ENCODE results near the gene SAMD1. TPM values are rescaled to one million over a fixed set of nuclear protein-coding genes. Genes with fewer than 3 reads are reported as not detected.

SAMD1 gene
- total RNA-seq, 2 experiments from 2014 or later, result 63.4 to 64.6 TPM

- DNase-seq, result no peak
- ChIA-PET CTCF (interaction anchor here (0.7 to 1.4 kb wide), 4 partner anchors 9 to 299 kb away, joined by 3 to 4 read pairs (median 4); partner anchors contain the start of gene ASF1B), POLR2A (interaction anchor here (2.8 kb wide), 1 partner anchor 54 kb away, joined by 17 read pairs; the partner anchor contains the start of gene ASF1B)
- Mint-ChIP-seq H3K27ac (no peak overlapping the region), H3K4me1 (peaks cover 20% of the 10 kb centered on the region), H3K9me3 (no peaks in the 10 kb centered on the region), H3K27me3 (no peaks in the 10 kb centered on the region), H3K4me3 (peak overlapping the region; percentile 95), H3K36me3 (ENCODE audit: low read depth) (no peaks in the 10 kb centered on the region)
Observed at GRCh38 chr19:14082675-14082960, 7.9 kb downstream of the SAMD1 start.

GRCh38 chr19:14081797-14082674 is 8.5 kb downstream of the SAMD1 start:
- peak; percentile 37 for DNase-seq
- CTCF ChIA-PET, result interaction anchor here (0.5 to 1.5 kb wide), 9 partner anchors 8 to 299 kb away, joined by 3 to 6 read pairs (median 4); partner anchors contain the start of genes ASF1B and MISP3
- no peaks in the 10 kb centered on the region for H3K36me3 Mint-ChIP-seq (ENCODE audit: low read depth)
- POLR2A ChIA-PET, result interaction anchor here (0.7 to 3.0 kb wide), 9 partner anchors 9 to 436 kb away, joined by 3 to 18 read pairs (median 5); partner anchors contain the start of genes ASF1B and PRKACA
- H3K4me3 Mint-ChIP-seq, result peak overlapping the region; percentile 95
- no peaks in the 10 kb centered on the region for H3K27me3 Mint-ChIP-seq
- H3K4me1 Mint-ChIP-seq, result peaks cover 20% of the 10 kb centered on the region
- no peaks in the 10 kb centered on the region for H3K9me3 Mint-ChIP-seq
- H3K27ac Mint-ChIP-seq, result peak overlapping the region; percentile 91

- Mint-ChIP-seq H3K27me3 (no peaks in the 10 kb centered on the region), H3K4me1 (peaks cover 20% of the 10 kb centered on the region), H3K4me3 (peak overlapping the region; percentile 95), H3K27ac (peak overlapping the region; percentile 91), H3K36me3 (ENCODE audit: low read depth) (no peaks in the 10 kb centered on the region), H3K9me3 (no peaks in the 10 kb centered on the region)
- ChIA-PET POLR2A (interaction anchor here (0.7 to 3.0 kb wide), 13 partner anchors 10 to 436 kb away, joined by 3 to 18 read pairs (median 4); partner anchors contain the start of genes ASF1B and PRKACA), CTCF (interaction anchor here (0.7 to 1.5 kb wide), 6 partner anchors 8 to 199 kb away, joined by 3 to 6 read pairs (median 3); partner anchors contain the start of genes ASF1B and MISP3)
- DNase-seq, result peak; percentile 99
Observed at GRCh38 chr19:14080887-14081796, 9.4 kb downstream of the SAMD1 start.

- Mint-ChIP-seq H3K36me3 (ENCODE audit: low read depth) (no peaks in the 10 kb centered on the region), H3K27ac (no peak overlapping the region), H3K9me3 (no peaks in the 10 kb centered on the region), H3K4me1 (peaks cover 38% of the 10 kb centered on the region), H3K27me3 (no peaks in the 10 kb centered on the region), H3K4me3 (no peak overlapping the region)
- ChIA-PET CTCF (interaction anchor here (0.6 to 2.7 kb wide), 8 partner anchors 19 to 641 kb away, joined by 3 to 8 read pairs (median 6); partner anchors contain the start of genes ASF1B, BRME1, CC2D1A and DCAF15), POLR2A (interaction anchor here (1.0 to 1.5 kb wide), 3 partner anchors 40 to 75 kb away, joined by 3 to 10 read pairs (median 3); partner anchors contain the start of gene ASF1B)
- DNase-seq, result no peak
Observed at GRCh38 chr19:14078411-14078810, 12.1 kb downstream of the SAMD1 start.

GRCh38 chr19:14073925-14074838 is 16.4 kb downstream of the SAMD1 start:
- CTCF ChIA-PET, result interaction anchor here (0.6 to 6.6 kb wide), 14 partner anchors 8 to 198 kb away, joined by 3 to 86 read pairs (median 4); partner anchors contain the start of genes ASF1B, IL27RA and NANOS3
- H3K4me1 Mint-ChIP-seq, result peaks cover 26% of the 10 kb centered on the region
- H3K27me3 Mint-ChIP-seq, result peaks cover 2% of the 10 kb centered on the region
- no peaks in the 10 kb centered on the region for H3K36me3 Mint-ChIP-seq (ENCODE audit: low read depth)
- peak overlapping the region; percentile 73 for H3K27ac Mint-ChIP-seq
- POLR2A ChIA-PET, result interaction anchor here (0.9 to 3.0 kb wide), 6 partner anchors 10 to 237 kb away, joined by 3 to 12 read pairs (median 4); partner anchors contain the start of gene ASF1B
- H3K4me3 Mint-ChIP-seq, result peak overlapping the region; percentile 81
- no peaks in the 10 kb centered on the region for H3K9me3 Mint-ChIP-seq
- peak; percentile 31 for DNase-seq

- H3K4me3 Mint-ChIP-seq, result peak overlapping the region; percentile 81
- ChIA-PET CTCF (interaction anchor here (0.6 to 6.6 kb wide), 18 partner anchors 8 to 298 kb away, joined by 3 to 86 read pairs (median 4); partner anchors contain the start of genes ASF1B, IL27RA and NANOS3), POLR2A (interaction anchor here (0.9 to 3.4 kb wide), 9 partner anchors 11 to 237 kb away, joined by 3 to 16 read pairs (median 4); partner anchors contain the start of genes ASF1B, DCAF15 and IL27RA)
- H3K27ac Mint-ChIP-seq, result peak overlapping the region; percentile 73
- no peaks in the 10 kb centered on the region for H3K9me3 Mint-ChIP-seq
- no peaks in the 10 kb centered on the region for H3K36me3 Mint-ChIP-seq (ENCODE audit: low read depth)
- H3K27me3 Mint-ChIP-seq, result peaks cover 2% of the 10 kb centered on the region
- H3K4me1 Mint-ChIP-seq, result peaks cover 26% of the 10 kb centered on the region
- DNase-seq, result peak; percentile 78
Observed at GRCh38 chr19:14073261-14073924, 17.2 kb downstream of the SAMD1 start.

- Mint-ChIP-seq H3K27me3 (peaks cover 2% of the 10 kb centered on the region), H3K4me1 (peaks cover 26% of the 10 kb centered on the region), H3K27ac (peak within 1 kb of the TSS; percentile 73), H3K9me3 (no peaks in the 10 kb centered on the region), H3K36me3 (ENCODE audit: low read depth) (no peaks in the 10 kb centered on the region), H3K4me3 (peak within 1 kb of the TSS; percentile 81)
- peak; percentile 52 for DNase-seq
- ChIA-PET POLR2A (interaction anchor here (0.8 to 3.4 kb wide), 6 partner anchors 13 to 193 kb away, joined by 3 to 16 read pairs (median 6); partner anchors contain the start of genes ASF1B, DCAF15 and IL27RA), CTCF (interaction anchor here (0.6 to 6.6 kb wide), 19 partner anchors 9 to 345 kb away, joined by 3 to 86 read pairs (median 4); partner anchors contain the start of genes ASF1B, BRME1, IL27RA and RFX1)
Observed at GRCh38 chr19:14072535-14073260, 17.9 kb downstream of the SAMD1 start, which contains the start of gene MISP3. Gene MISP3 (plus strand): TSS chr19:14072786. CDS start chr19:14073310, 524 bp downstream.

- no peaks in the 10 kb centered on the region for H3K9me3 Mint-ChIP-seq
- ChIA-PET CTCF (interaction anchor here (0.5 to 6.6 kb wide), 10 partner anchors 12 to 660 kb away, joined by 3 to 86 read pairs (median 4); partner anchors contain the start of genes ASF1B and IL27RA), POLR2A (interaction anchor here (3.4 kb wide), 1 partner anchor 66 kb away, joined by 16 read pairs; the partner anchor contains the start of gene ASF1B)
- H3K4me1 Mint-ChIP-seq, result peaks cover 24% of the 10 kb centered on the region
- DNase-seq, result no peak
- no peak overlapping the region for H3K27ac Mint-ChIP-seq
- no peaks in the 10 kb centered on the region for H3K36me3 Mint-ChIP-seq (ENCODE audit: low read depth)
- H3K4me3 Mint-ChIP-seq, result no peak overlapping the region
- H3K27me3 Mint-ChIP-seq, result peaks cover 8% of the 10 kb centered on the region
Observed at GRCh38 chr19:14070268-14071050, 20.1 kb downstream of the SAMD1 start.

- no peak overlapping the region for H3K4me3 Mint-ChIP-seq
- CTCF ChIA-PET, result interaction anchor here (0.6 to 0.9 kb wide), 4 partner anchors 35 to 849 kb away, joined by 3 read pairs; partner anchors contain the start of genes IL27RA and PRKACA
- H3K27me3 Mint-ChIP-seq, result peaks cover 10% of the 10 kb centered on the region
- POLR2A ChIA-PET, result no interaction called here
- H3K36me3 Mint-ChIP-seq (ENCODE audit: low read depth), result no peaks in the 10 kb centered on the region
- H3K9me3 Mint-ChIP-seq, result no peaks in the 10 kb centered on the region
- no peak overlapping the region for H3K27ac Mint-ChIP-seq
- DNase-seq, result no peak
- H3K4me1 Mint-ChIP-seq, result peaks cover 2% of the 10 kb centered on the region
Observed at GRCh38 chr19:14066134-14066533, 24.4 kb downstream of the SAMD1 start.

All from activated CD4-positive, alpha-beta memory T cell treated with anti-CD3 and anti-CD28 coated beads, Interleukin-2, amount 10 ng/mL, durations not matched to agents 7 days and 5 days (primary cell).